Renal cortex interstitium (tissue), 15 donors: ENCODE measurements around the gene FAM89A. TPM values are rescaled to one million over a fixed set of nuclear protein-coding genes. Genes with fewer than 3 reads are reported as not detected.

Source experiments
- DNase-seq, 11 donors: peaks; one replicate each; pipeline ENCODE4 v3.0.0-alpha.2; 2013; ENCODE audit warnings: low read depth in 9 of 11, low spot score in 4 of 11; ENCODE audit errors: extremely low read depth in 1 of 11
- long read RNA-seq, 16 experiments: transcript quantifications; one replicate each; lab custom pipeline, GENCODE V29; 2026
- polyA plus RNA-seq, 3 donors: library from polyadenylated mRNA; unstranded; fragments of 120-200 nt; gene quantifications; one replicate each; pipeline ENCODE4 v1.2.1, GENCODE V29; 2013; ENCODE audit not compliant: insufficient read length in 3 of 3

FAM89A gene
- 10 to 100 TPM; 12.8 to 19.2 (median 16.6) TPM for polyA plus RNA-seq
- long read RNA-seq, donor 1, transcript FAM89A-201 (2 exons, 1,495 nt), result major isoform, 12 of 12 reads
- long read RNA-seq, donor 1, partial matches to known transcripts, result 0 of 12 reads
- long read RNA-seq, donor 1, other reads (novel, unspliced or antisense), result 0 of 12 reads
- long read RNA-seq, donor 2, transcript FAM89A-201 (2 exons, 1,495 nt), result major isoform, 10 of 10 reads
- long read RNA-seq, donor 2, partial matches to known transcripts, result 0 of 10 reads
- long read RNA-seq, donor 2, other reads (novel, unspliced or antisense), result 0 of 10 reads
- long read RNA-seq, donor 3, transcript FAM89A-201 (2 exons, 1,495 nt), result major isoform, 17 of 17 reads
- long read RNA-seq, donor 3, partial matches to known transcripts, result 0 of 17 reads
- long read RNA-seq, donor 3, other reads (novel, unspliced or antisense), result 0 of 17 reads
- long read RNA-seq, donor 4, transcript FAM89A-201 (2 exons, 1,495 nt), result major isoform, 6 of 6 reads
- long read RNA-seq, donor 4, partial matches to known transcripts, result 0 of 6 reads
- long read RNA-seq, donor 4, other reads (novel, unspliced or antisense), result 0 of 6 reads
- long read RNA-seq, donor 5, result 0 reads
- long read RNA-seq, donor 6, partial matches to known transcripts, result 0 of 2 reads
- long read RNA-seq, donor 6, other reads (novel, unspliced or antisense), result 0 of 2 reads
- long read RNA-seq, donor 7, transcript FAM89A-201 (2 exons, 1,495 nt), result major isoform, 15 of 15 reads
- long read RNA-seq, donor 7, partial matches to known transcripts, result 0 of 15 reads
- long read RNA-seq, donor 7, other reads (novel, unspliced or antisense), result 0 of 15 reads
- long read RNA-seq, donor 8, transcript FAM89A-201 (2 exons, 1,495 nt), result major isoform, 12 of 12 reads
- long read RNA-seq, donor 8, partial matches to known transcripts, result 0 of 12 reads
- long read RNA-seq, donor 8, other reads (novel, unspliced or antisense), result 0 of 12 reads
- long read RNA-seq, donor 9, transcript FAM89A-201 (2 exons, 1,495 nt), result major isoform, 13 of 13 reads
- long read RNA-seq, donor 9, partial matches to known transcripts, result 0 of 13 reads
- long read RNA-seq, donor 9, other reads (novel, unspliced or antisense), result 0 of 13 reads
- long read RNA-seq, donor 10, transcript FAM89A-201 (2 exons, 1,495 nt), result major isoform, 5 of 5 reads
- long read RNA-seq, donor 10, partial matches to known transcripts, result 0 of 5 reads
- long read RNA-seq, donor 10, other reads (novel, unspliced or antisense), result 0 of 5 reads
- long read RNA-seq, donor 11, transcript FAM89A-201 (2 exons, 1,495 nt), result major isoform, 9 of 9 reads
- long read RNA-seq, donor 11, partial matches to known transcripts, result 0 of 9 reads
- long read RNA-seq, donor 11, other reads (novel, unspliced or antisense), result 0 of 9 reads
- long read RNA-seq, donor 12, transcript FAM89A-201 (2 exons, 1,495 nt), result major isoform, 6 of 6 reads
- long read RNA-seq, donor 12, partial matches to known transcripts, result 0 of 6 reads
- long read RNA-seq, donor 12, other reads (novel, unspliced or antisense), result 0 of 6 reads
- long read RNA-seq, donor 13, transcript FAM89A-201 (2 exons, 1,495 nt), result major isoform, 16 of 16 reads
- long read RNA-seq, donor 13, partial matches to known transcripts, result 0 of 16 reads
- long read RNA-seq, donor 13, other reads (novel, unspliced or antisense), result 0 of 16 reads
- long read RNA-seq, donor 14, transcript FAM89A-201 (2 exons, 1,495 nt), result major isoform, 12 of 12 reads
- long read RNA-seq, donor 14, partial matches to known transcripts, result 0 of 12 reads
- long read RNA-seq, donor 14, other reads (novel, unspliced or antisense), result 0 of 12 reads
- long read RNA-seq, donor 15, transcript FAM89A-201 (2 exons, 1,495 nt), result major isoform, 6 of 6 reads
- long read RNA-seq, donor 15, partial matches to known transcripts, result 0 of 6 reads
- long read RNA-seq, donor 15, other reads (novel, unspliced or antisense), result 0 of 6 reads
- long read RNA-seq, donor 16, transcript FAM89A-201 (2 exons, 1,495 nt), result major isoform, 28 of 28 reads
- long read RNA-seq, donor 16, partial matches to known transcripts, result 0 of 28 reads
- long read RNA-seq, donor 16, other reads (novel, unspliced or antisense), result 0 of 28 reads

- peak in 3 of 11 donors; percentile 15 to 41 (median 40) for DNase-seq
Measured at GRCh38 chr1:231040019-231040799, at the start of gene FAM89A. FAM89A (minus strand) TSS chr1:231040254; CDS start chr1:231040211, 43 bp downstream.

GRCh38 chr1:231084353-231084752, 44.3 kb upstream of the FAM89A start:
- no peak for DNase-seq

GRCh38 chr1:231079163-231079562, 39.1 kb upstream of the FAM89A start:
- DNase-seq, result no peak

GRCh38 chr1:231078250-231078649, 38.2 kb upstream of the FAM89A start:
- DNase-seq, result no peak

- DNase-seq, result no peak
Measured at GRCh38 chr1:231076802-231077201, 36.7 kb upstream of the FAM89A start.

GRCh38 chr1:231075497-231075896, 35.4 kb upstream of the FAM89A start:
- no peak for DNase-seq

- no peak for DNase-seq
Measured at GRCh38 chr1:231075020-231075419, 35.0 kb upstream of the FAM89A start.

GRCh38 chr1:231074046-231074445, 34.0 kb upstream of the FAM89A start:
- DNase-seq, result no peak

- DNase-seq, result no peak
Measured at GRCh38 chr1:231073331-231073730, 33.3 kb upstream of the FAM89A start.

- no peak for DNase-seq
Measured at GRCh38 chr1:231072502-231073094, 32.5 kb upstream of the FAM89A start.

GRCh38 chr1:231072041-231072440, 32.0 kb upstream of the FAM89A start:
- DNase-seq, result no peak

GRCh38 chr1:231070758-231071444, 30.8 kb upstream of the FAM89A start:
- no peak for DNase-seq

- no peak for DNase-seq
Measured at GRCh38 chr1:231069333-231069732, 29.3 kb upstream of the FAM89A start.

- peak in 3 of 11 donors; percentile 26 to 35 (median 27) for DNase-seq
Measured at GRCh38 chr1:231068762-231069161, 28.7 kb upstream of the FAM89A start.

GRCh38 chr1:231065510-231066241, 25.6 kb upstream of the FAM89A start:
- no peak for DNase-seq
